Inflammatory macrophage treated with lipopolysaccharide for 4 hours (primary cell): ENCODE data around the gene POMZP3.
"Not testable (repeated sequence)": the region's sequence is repeated elsewhere in the genome, so short reads cannot be mapped to it uniquely, and the experiment has no call there.

ENCODE experiments used
- DNase-seq: peaks from one replicate; pipeline ENCODE4 v3.0.0-alpha.2; 2020

POMZP3 gene

DNA sequence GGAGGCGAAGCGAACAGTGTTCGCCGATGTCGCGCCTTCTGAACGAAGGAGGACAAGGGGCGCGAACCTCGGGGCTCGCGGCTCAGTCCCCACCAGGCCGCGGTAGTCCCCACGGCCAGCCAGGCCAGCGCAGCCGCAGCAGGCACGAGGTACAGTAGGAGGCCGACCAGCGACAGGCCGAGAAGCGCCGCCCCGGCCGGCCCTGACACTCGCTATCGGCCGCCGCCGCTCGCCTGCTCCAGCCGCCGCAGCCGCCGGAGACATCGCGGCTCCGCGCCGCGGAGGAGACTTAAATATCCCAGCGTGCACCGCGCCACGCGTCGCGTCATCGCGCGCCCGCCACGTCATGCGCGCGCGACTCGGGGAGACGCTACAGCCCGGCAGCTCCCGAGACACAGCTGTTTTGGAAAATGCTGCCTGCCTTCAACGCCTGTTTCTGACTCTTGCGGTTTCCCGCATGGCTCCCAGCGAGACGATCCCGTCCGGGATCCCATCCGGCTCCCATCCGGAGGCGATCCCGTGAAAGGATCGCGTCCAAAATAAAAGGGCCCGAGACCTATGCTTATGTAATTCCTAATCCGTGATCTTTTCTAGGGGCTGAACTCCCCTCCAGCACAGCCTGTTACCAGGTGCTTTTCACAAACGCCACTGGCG is at the start of gene POMZP3:
Gene POMZP3, minus strand, starts transcription at position 291 of the 654 bp plus-strand sequence. CDS start 1,215 bp downstream, outside the sequence.
- not testable (repeated sequence) for DNase-seq

- not testable (repeated sequence) for DNase-seq
Observed at GRCh38 chr7:76675783-76676182, 48.7 kb upstream of the POMZP3 start.

DNA sequence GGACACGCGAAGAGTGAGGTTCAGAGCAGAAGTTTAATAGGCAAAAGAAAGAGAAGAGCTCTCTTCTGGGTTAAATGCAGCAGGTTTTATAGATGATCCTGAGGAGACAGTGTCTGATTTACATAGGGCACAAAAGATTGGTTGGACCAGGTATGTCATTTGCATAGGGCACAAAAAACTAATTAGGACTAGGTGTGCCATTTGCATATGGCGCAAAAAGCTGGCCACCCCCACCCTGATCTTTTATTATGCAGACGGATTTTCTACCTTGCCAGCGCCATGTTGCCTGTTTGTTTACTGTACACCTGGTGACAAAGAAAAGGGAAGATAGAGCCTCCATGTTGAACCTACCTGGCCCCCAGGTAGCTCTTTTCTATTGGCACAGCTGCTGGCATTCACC is 46.3 kb upstream of the POMZP3 start:
- not testable (repeated sequence) for DNase-seq

- not testable (repeated sequence) for DNase-seq
Observed at GRCh38 chr7:76659212-76659611, 32.1 kb upstream of the POMZP3 start.

DNA sequence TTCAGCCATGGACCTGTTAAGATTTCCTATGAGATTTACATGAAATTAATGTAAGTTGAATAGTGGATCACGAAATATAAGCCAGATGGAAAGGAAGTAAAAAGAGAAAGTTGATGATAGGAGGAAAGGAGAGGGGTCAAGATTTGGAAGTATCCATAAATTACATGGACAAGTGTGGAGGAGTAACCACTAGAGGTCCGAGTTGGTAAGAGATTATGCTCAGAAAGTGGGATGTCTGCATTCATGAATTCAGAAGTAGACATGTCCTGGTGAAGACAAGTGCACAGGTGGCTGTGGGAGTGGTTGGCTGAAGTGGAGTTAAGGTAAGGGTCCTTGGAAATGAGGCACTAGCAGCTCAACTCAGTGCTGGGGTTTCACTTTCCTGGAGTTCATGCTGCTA is 29.3 kb upstream of the POMZP3 start:
- DNase-seq: not testable (repeated sequence)

- not testable (repeated sequence) for DNase-seq
Observed at GRCh38 chr7:76642620-76643019, 15.5 kb upstream of the POMZP3 start.

DNA sequence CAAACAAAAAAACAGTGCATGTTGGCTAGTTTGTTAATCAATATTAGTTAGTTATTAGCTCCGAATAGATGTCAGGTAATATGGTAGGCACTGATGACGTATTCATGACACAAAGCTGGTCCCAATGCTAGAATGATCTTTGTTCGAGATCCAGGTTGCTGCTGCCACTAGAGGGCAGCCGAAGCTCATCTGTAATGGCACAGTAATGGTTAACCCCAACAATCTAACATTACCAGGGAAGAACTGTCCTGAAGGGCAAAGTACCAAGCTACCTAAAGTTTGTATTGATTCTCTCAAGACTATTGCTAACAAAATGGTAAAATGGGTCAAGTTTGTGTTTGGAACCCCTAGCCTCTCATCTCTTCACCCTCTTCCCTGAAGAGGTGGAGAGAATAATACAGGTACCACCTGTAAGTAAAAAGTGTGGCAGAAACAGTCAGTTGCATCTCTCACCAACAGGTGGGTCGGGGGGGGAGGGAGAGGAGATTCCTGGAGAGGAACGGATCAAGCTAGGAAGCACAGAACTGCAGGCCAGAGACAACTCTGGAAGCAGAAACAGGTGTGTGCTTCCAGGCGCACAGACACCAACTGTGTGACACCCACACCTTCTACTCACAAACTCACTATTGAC is 10.1 kb upstream of the POMZP3 start:
- DNase-seq: not testable (repeated sequence)

DNA sequence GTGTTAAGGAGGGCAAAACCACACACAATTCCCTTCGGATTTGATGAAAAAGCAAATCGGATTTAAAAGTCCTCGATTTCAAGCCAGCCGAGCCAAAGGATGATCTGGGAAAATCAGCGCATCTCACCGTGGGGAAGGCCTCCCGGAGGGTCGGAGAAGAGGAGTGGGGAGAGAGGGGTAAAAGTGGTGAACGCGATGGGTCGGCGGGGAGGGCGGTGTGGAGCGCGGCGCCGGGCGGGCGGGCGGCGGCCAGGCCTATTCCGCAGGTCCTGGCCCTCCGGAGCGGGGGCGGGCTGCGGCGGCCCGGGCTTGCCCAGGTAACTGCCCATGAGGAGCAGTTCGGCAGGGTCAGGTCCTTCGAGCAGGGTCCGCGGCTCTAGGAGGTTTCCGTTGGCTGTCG is 498 bp downstream of the POMZP3 start:
- DNase-seq: peak; percentile 2

DNA sequence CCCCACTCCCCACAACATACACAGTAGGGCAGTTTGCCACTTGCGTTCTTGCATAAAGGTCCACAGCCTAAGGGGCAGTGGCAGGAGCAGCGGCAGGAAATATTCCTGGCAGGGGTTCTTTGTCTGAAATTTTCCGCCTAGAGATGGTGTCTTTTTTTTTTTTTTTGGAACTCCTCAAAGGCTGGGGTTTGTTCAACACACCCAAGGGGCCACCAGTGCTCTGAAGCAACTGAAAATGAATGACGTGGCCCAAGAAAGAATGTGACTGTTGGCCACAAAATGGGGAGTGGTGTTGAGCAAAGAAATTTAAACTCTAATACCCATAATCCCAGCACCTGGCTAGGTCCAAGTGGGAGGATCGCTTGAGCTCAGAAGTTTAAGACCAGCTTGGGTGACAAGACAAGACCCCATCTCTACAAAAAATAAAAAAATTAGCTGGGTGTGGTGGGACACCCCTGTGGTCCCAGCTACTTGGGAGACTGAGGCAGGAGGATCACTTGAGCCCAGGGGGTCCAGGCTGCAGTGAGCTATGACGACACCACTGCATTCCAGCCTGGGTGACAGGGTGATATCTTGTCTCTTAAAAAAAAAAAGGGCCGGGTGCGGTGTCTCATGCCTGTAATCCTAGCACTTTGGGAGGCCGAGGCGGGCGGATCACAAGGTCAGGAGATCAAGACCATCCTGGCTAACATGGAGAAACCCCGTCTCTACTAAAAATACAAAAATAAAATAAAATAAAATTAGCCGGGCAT is 7.5 kb downstream of the POMZP3 start:
- not testable (repeated sequence) for DNase-seq

DNA sequence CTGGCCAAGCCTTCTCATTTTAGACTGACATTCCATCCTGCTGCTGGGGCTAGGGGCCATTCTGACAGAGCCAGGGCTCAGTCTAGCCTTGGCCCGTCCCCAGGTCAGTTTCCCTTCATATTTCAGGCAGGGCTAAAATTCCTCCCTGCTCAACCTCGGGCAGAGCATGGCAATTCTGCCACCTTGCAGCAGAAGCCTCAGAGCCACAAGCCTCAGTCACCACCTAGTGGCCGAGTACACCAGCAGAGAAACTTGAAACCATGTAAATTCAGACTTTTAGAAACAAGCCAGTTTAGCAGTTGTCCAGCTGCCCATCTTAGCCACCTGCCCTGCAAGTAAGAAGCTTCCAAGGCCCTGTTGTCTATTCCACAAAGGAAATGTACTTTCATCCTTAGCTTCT is 13.3 kb downstream of the POMZP3 start:
- DNase-seq: not testable (repeated sequence)

GRCh38 chr7:76612232-76612631 is 14.8 kb downstream of the POMZP3 start:
- not testable (repeated sequence) for DNase-seq

DNA sequence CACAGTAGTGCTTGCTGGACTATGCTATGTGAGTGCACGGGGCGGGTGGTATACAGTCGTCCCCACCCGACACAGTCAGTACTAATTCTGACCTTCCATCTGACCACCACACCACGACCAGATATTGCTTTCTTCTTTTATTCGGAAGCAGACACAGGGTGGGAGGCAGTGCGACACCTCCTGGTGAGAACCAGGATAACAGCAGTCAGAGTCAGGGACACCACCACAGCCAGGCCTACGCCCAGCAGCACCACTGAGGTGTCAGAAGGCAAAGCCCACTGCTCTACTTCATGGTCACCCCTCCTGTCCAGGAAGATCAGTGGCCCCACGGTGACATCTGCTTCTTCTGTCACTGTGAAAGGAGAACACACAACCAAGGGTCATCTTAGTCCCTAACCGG is 17.2 kb downstream of the POMZP3 start:
- not testable (repeated sequence) for DNase-seq

GRCh38 chr7:76608469-76608868 is 18.6 kb downstream of the POMZP3 start:
- not testable (repeated sequence) for DNase-seq

GRCh38 chr7:76606027-76606426 is 21.1 kb downstream of the POMZP3 start:
- peak; percentile 85 for DNase-seq

- not testable (repeated sequence) for DNase-seq
Observed at GRCh38 chr7:76600650-76601049, 26.4 kb downstream of the POMZP3 start.

DNA sequence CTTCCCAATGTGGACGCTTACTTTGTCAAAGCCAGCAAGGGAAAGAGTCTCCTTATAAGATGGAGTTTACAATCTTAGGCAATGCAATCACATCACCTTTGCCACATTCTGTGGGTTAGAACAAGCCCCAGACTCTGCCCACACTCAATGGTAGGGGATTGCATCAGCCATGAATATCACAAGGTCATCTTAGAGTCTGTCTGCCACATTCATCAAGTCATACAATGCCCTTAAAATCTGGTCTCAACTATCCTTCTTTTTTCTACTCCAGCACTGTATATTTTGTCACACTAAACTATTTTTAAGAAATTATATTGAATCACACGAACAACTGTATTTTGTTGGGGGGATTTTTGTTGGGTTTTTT is 27.0 kb downstream of the POMZP3 start:
- peak; percentile 40 for DNase-seq

DNA sequence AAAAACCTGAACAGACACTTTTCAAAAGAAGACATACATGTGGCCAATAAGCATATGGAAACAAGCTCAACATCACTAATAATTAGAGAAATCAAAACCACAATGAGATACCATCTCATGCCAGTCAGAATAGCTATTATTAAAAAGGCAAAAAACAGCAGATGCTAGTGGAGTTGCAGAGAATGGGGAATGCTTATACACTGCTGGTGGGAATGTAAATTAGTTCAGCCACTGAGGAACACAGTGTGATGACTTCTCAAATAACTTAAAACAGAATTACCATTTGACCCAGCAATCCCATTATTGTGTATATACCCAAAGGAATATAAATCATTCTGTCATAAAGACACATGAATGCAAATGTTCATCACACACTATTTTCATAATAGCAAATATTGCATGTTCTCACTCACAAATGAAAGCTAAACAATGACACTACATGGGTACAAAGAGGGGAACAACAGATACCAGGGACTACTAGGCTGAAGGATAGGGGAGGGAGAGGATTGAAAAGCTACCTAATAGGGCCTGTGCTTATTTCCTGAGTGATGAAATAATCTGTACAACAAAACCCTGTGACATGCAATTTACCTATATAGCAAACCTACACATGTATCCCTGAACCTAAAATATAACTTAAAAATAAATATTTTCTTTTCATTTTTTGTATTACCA is 28.4 kb downstream of the POMZP3 start:
- DNase-seq: peak; percentile 68

- not testable (repeated sequence) for DNase-seq
Observed at GRCh38 chr7:76597288-76597687, 29.8 kb downstream of the POMZP3 start.

DNA sequence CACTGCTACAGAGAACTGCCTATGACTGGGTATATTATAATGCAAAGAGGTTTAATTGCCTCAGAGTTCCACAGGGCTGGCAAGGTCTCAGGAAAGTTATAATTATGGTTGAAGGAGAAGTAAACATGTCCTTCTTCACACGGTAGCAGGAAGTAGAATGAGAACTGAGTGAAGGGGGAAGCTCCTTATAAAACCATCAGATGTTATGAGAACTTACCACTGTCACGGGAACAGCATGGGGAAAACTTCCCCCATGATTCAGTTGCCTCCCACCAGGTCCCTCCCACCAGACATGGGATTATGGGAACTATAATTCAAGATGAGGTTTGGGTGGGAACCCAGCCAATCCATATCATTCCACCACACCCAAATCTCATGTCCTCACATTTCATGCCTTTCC is 34.4 kb downstream of the POMZP3 start:
- DNase-seq: peak; percentile 86

DNA sequence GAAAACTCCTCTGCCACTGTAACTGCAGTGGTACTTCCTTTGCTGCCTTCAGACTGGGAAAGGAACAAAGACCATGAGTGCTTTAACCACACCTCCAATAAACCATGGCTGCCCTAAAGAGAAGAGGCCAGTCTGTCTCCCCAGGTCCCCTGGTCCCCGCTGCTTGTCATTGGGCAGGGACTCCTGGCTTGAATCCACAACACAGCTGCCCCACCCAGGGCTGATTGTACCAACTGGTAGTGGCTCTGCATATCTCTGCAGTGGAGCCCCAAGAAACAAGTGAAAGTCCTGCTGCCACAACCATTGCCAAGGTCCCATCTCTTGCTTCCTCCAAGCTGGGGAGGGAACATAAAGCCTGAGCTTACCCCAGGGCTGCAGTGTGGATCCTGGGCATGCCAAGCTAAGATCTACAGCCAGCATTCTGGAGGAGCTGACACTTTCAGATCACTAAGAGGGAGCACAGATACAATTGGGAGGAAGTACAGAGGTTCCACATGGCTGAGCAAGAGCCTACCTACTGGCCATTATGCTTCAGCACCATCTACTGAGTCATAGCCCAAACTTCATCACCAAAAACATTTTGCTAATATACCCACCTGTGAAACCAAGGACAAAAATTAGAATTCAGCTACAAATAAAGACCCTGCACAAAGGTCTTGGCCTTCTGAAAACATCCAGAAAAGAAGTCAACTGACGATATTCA is 35.3 kb downstream of the POMZP3 start:
- DNase-seq: peak; percentile 11

GRCh38 chr7:76591033-76591432 is 36.0 kb downstream of the POMZP3 start:
- DNase-seq: not testable (repeated sequence)

GRCh38 chr7:76588586-76588985 is 38.5 kb downstream of the POMZP3 start:
- DNase-seq: not testable (repeated sequence)
